Right renal cortex interstitium (tissue), 3 donors: ENCODE results near the gene WDFY4. TPM values are rescaled to one million over a fixed set of nuclear protein-coding genes. Genes with fewer than 3 reads are reported as not detected.
A peak's percentile ranks its signal among the peaks of the same experiment; 100 is the strongest.

Experiments used
- DNase-seq, 3 donors: peaks; one replicate each; pipeline ENCODE4 v3.0.0-alpha.2; 2013; ENCODE audit warnings: low read depth in 3 of 3, low spot score in 2 of 3
- polyA plus RNA-seq, 3 donors: library from polyadenylated mRNA; unstranded; fragments of 120-200 nt; gene quantifications; one replicate each; pipeline ENCODE4 v1.2.1, GENCODE V29; 2013; ENCODE audit not compliant: insufficient read length in 3 of 3

The WDFY4 gene
- polyA plus RNA-seq, 3 donors = 1.6 to 1.9 (median 1.9) TPM

DNA sequence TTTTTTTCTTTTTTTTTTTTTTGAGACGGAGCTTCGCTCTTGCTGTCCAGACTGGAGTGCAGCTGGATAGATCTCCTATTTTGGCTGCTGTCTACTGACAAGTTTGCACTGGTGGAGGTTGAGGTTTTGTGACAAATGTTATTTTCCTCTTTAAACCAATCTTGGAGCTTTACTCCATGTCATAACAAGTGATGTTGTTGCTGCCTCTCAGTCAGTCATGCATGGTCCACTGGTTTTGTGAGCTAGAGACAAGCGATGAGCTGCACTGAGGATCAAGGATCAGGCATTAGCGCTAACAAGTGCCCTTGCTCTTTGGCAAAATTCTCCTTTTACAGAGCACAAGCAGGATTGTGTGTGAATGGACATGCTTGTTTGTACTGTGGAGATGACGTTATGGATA lies 805 bp upstream of the WDFY4 start:
- no peak for DNase-seq

- DNase-seq = no peak
Measured at GRCh38 chr10:48684463-48684791, 246 bp upstream of the WDFY4 start.

- no peak for DNase-seq
Measured at GRCh38 chr10:48685731-48686130, 1.1 kb downstream of the WDFY4 start.

GRCh38 chr10:48690791-48691660 lies 6.4 kb downstream of the WDFY4 start:
- no peak for DNase-seq

DNA sequence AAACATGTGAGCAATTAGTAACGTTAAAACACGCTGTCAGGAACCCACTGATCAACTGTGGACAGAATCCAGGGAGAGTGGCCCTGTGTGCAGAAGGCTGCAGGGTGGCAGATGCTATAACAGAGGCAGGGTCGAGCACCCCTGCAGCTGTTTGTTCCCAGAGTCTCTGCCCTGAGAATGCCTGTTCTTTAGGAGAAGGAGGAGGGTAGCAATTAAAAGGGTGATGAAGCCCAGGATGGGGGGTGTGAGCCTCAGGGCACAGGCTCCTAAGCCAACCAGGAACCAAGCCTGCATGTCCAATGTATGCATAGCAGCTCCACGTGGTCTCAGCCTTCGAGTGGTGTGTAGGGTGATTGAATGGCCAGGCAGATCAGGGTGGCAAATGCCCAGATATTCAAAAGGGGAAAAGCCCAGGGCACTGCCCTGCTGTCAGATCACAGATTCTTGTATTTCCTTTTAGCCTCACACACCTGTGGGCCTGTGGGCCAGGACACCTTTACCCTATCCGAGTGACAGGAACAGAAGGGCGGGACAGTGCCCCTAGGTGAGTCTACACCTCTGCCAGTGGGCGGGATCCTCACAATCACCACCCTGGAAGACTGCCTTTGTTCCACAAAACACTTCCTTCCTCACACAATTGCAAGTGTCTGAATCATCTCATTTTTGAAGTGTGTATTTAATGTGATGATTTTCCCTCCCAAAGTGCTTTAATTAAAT lies 7.3 kb downstream of the WDFY4 start:
- DNase-seq = no peak

DNA sequence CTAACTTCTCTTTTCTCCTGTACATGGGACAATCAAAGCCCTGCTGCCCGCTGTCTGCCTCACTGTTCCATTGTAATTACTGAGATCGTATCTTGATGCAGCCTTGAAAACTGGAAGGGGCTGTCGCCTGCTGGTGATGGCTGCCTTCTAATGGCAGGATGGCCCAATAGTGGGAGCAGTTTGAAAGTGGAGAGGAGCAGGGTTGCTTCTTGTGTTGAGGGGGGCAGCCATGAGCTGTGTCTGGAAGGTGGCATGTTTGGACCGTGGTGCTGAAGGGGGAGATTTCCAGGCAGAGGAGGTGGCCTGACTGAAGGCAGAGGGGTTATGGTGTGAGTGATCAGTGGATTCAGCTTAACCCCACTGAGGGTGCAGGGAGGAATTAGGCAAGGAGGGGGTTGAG lies 8.1 kb downstream of the WDFY4 start:
- DNase-seq = no peak

DNA sequence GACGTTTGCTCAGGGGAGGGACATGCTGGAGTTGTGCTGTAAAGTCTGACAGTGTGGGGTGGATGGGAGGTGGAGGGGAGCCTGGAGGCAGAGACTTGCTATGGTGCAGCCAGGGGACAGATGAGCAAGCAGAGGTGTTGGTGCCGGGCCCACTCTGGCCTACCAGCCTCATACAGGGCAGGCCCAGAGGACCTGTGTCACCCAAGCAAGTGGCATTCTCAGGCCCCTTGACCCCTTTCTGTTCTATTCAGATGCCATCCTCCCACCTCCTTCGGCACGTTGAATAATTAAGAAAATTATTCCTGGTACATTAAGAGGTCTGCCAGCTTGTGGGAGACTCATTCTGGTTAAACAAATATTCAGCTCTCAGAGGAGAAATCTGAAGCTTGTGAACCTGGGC lies 8.5 kb downstream of the WDFY4 start:
- no peak for DNase-seq

DNA sequence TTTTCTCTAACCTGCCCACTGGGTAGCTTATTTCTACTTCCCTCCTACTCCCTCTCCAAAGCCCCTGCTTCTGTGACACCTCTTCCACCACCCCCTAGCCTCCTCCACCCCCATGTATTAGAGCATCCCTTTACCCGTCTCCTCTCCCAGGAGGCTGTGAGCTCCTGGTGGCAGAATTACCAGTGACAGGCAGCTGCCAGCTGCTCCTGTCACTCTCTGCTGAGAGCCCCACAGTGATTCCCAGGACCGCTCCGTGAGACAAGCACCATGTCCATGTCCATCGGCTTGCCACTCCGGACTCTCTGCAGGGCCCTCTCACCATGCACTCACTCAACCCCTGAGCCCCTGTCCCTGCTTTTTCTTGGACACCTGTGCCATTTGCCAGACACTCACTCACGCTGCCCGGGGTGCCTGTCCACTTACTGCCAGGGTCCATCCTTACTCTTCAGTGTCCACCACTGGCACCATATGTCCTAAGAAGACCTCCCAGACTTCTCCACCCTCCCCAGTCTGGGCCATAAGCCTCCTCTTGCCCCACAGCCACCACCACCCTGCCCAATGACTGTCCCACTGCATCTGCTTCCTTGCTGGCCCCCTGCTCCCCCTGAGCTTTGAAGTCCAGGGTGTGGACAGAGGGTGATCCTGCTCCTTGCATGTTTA lies 9.8 kb downstream of the WDFY4 start:
- no peak for DNase-seq

GRCh38 chr10:48695636-48696534 lies 11.2 kb downstream of the WDFY4 start:
- DNase-seq = no peak

- DNase-seq = no peak
Measured at GRCh38 chr10:48696535-48696873, 11.8 kb downstream of the WDFY4 start.

GRCh38 chr10:48697091-48697490 lies 12.4 kb downstream of the WDFY4 start:
- DNase-seq = no peak

DNA sequence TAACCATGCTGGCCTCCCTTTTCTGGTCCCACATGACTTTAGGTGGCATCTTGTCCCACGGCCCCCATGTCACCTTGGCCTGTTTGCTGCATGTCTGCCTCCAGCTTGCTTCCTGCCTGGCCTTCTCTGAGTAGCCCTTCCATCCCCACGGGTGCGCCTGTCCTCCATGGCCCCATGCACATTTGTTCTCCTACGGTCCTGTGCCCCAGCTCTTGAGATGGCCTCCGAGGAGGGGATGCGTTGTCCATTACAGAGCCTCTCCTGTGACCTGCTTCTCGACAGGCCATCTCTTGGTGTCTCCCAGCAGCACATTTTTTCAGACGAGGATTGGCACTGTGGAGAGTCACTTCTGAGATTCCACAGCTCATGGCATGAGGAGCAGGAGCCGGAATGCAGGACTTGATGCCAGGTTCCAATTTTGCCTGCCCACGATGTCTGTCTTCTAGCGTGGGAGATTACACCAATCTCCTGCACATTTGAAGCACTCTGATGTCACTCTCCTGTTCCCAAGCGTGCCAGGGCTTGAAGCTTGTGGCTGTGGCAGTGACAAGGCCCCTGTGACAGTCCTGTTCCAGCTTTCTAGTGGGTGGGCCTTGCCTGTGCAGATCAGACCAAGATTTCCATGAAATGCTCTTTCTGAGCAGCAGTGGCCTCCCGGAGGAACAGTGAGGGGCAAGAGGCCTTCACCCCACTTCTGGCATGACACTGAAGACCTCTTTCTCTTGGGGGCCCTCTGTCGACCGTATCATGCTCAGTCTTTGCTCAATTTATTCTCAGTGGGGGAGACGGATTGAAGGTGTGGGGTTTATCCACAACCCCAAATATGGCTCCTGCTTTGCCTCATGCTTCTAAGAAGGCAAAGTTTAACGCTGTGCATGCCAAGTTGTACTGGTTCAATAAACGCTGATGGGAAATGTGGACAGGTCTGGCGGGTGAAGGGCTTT lies 13.4 kb downstream of the WDFY4 start:
- no peak for DNase-seq

DNA sequence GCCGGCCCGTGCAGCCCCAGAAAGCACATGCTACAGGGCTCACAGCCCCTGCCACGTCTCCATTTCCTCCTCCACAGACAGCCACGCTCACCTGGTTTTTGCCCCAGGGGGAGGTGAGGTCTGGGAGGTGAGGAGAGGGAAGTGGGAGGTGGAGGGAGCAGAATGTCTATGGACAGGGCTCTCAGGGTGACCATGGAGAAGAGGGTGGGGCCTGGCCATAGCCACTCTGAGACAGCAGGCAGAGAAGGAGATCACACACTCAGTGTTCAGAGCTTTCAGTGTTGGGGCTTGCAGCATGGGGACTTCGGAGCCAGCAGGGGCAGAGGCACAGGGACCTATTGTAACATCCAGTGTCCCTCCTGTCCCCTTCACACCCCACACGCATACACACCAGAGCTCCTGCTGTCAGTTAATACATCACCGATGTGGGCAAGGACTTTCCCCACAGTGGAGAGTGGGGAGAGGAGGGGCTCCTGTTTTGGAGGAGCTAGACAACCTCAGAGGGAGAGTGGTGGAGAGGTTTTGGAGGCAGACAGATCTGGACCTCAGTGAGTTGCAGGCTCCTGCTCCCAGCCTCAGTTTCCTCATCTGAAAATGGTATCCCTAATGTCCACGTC lies 14.4 kb downstream of the WDFY4 start:
- no peak for DNase-seq

DNA sequence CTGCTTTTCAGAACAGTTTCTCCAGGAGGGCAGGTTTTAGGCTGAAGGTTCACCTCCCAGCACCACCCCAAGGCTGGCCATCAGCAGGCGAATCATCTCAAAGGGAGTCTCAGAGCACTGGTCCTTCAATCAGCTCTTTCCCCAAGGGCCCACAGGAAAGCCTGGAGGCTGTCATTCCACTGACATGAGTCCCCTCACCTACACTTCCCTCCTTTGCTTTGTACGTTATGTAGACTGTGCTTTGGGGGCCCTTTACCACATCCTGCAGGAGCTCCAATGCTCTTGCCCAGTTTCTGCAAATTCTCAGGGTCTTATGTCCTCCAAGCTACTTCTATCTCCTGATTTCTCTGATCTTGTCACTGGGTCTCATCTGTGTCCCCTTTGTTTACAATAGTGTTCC lies 15.4 kb downstream of the WDFY4 start:
- DNase-seq = no peak

GRCh38 chr10:48700493-48700892 lies 15.8 kb downstream of the WDFY4 start:
- no peak for DNase-seq

GRCh38 chr10:48701139-48701901 lies 16.6 kb downstream of the WDFY4 start:
- DNase-seq = no peak

- DNase-seq = no peak
Measured at GRCh38 chr10:48701941-48702340, 17.3 kb downstream of the WDFY4 start.

DNA sequence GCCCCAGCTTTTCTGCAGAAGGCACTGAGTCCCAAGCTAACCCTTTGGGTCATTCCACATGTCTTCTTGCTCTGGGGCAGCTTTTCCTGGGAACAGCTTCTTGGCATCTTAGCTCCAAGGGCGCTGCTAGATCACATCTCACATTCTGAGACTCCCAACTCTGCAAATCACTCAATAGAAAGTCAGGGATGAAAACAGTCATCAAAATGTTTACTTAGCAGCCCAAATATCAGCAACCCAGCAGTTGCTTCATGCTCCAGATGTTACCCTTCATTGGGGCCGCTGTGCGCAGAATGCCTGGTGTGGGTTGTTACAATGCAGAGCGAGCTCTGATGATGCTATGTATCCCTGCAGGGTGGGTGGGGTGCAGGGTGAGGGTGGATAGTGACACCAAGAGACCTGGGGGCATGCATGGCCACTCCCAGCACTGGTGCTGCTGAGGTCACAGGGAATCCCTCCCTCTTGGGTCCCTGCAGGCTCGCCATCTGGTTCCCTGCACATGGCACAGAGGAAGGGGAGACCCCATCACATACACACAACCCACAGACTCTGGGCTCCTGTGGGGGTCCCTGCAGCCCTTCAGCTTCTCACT lies 19.0 kb downstream of the WDFY4 start:
- DNase-seq = peak in 1 of 3 donors; percentile 8
